NCI-H524 (cell line): ENCODE measurements around the gene FERMT1.

Experiments used
- DNase-seq, 2 experiments: peaks; one replicate each; lab custom pipeline; 2025; lab: John Stamatoyannopoulos, UW

The FERMT1 gene, protein sequence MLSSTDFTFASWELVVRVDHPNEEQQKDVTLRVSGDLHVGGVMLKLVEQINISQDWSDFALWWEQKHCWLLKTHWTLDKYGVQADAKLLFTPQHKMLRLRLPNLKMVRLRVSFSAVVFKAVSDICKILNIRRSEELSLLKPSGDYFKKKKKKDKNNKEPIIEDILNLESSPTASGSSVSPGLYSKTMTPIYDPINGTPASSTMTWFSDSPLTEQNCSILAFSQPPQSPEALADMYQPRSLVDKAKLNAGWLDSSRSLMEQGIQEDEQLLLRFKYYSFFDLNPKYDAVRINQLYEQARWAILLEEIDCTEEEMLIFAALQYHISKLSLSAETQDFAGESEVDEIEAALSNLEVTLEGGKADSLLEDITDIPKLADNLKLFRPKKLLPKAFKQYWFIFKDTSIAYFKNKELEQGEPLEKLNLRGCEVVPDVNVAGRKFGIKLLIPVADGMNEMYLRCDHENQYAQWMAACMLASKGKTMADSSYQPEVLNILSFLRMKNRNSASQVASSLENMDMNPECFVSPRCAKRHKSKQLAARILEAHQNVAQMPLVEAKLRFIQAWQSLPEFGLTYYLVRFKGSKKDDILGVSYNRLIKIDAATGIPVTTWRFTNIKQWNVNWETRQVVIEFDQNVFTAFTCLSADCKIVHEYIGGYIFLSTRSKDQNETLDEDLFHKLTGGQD

DNA sequence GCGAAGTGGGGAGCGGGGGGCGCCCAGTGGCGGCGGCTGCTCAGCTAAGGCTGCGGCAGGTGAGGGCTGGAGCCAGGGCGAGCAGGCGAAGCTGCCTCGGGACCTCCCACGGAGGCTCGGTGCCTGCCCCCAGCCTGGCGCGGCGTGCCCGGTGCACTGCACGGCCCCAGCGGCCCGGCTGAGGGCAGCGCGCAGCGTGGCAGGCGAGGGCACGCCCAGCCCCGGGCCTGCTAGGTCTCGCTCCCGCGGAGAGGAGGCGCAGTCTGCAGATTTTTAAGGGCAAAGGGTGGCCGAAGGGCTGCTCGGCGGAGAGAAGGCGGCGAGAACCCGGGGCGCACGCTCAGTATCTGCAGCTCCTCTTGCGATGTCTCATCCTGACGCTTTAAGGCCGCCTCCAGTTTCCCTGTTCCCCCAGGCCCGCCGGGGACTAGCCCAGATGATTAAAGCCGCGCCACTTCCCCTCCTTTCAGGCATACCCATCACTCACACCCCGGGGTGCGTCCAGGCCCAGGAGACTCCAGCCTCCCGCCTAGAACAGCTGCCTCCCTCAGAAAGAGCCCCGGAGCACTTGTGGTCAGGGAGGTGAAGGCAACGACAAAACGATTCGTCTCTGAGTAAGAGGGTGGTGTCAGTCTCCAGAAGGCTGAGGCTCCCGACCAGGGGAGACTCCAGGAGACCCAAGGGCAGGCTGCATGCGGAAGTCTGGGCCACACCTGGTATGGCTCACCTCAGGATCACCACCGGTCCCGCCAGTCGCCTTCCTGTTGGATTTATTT lies at the start of gene FERMT1:
Gene FERMT1 (minus strand): TSS at position 158 of the 776 bp plus-strand sequence. CDS start 3,476 bp downstream, outside the sequence.
- DNase-seq = peak; percentile 63 to 85

DNA sequence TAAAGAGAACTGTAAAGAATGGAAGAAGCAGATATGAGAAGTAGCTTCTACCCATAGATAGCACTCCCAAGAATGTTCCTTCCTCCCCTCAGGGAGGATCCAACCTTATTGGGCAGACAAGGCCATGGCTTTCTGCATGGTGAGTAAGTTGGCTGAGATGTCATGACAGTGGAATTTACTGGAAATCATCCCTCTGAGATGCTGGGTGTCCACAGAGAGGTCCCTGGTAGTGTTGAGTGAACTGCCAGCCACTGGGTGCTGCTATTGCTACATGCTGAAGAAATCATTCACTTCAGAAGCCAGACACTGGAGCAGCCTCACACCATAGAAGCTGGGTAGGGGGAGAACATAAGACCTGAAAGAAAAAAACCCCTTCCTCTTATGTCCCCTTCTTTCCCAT lies 46.4 kb upstream of the FERMT1 start:
- peak in 1 of 2 experiments; percentile 38 for DNase-seq

DNA sequence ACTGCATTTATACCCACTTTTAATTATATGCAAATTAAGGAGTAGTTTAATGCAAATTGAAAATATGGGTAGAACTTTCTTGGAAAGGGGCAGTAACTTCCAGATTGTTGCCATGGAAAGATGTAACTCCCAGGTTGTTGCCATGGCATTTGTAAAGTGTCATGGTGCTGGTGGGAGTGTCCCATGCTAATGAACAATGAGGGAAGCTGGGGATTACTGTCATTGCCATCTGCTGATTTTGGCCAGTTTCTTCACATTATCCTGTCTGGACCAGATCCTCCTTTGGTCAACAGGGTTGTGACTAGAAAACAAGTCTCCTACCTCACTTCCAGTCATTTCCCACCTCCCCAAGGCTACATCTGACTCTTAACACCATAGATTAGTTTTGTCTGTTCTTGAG lies 45.4 kb upstream of the FERMT1 start:
- DNase-seq = peak; percentile 24 to 55

DNA sequence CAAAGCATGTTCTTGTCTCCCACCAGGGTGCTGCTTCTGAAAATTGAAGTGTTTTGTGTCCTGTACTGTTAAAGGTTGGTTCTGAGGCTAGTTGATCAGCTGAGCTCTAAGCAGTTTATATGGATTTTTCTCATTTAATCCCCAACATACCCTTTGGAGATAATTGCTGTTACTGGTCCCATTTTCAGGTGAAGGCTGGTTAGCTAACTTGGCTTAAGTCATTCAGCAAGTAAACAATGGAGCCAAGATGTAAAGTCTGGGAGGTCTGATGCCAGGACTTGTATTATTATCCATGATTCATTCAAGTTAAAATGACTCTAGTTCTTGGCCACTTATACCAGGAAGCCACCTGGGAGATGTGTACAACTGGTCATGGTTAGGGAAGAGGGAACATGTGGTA lies 42.5 kb upstream of the FERMT1 start:
- DNase-seq = no peak

DNA sequence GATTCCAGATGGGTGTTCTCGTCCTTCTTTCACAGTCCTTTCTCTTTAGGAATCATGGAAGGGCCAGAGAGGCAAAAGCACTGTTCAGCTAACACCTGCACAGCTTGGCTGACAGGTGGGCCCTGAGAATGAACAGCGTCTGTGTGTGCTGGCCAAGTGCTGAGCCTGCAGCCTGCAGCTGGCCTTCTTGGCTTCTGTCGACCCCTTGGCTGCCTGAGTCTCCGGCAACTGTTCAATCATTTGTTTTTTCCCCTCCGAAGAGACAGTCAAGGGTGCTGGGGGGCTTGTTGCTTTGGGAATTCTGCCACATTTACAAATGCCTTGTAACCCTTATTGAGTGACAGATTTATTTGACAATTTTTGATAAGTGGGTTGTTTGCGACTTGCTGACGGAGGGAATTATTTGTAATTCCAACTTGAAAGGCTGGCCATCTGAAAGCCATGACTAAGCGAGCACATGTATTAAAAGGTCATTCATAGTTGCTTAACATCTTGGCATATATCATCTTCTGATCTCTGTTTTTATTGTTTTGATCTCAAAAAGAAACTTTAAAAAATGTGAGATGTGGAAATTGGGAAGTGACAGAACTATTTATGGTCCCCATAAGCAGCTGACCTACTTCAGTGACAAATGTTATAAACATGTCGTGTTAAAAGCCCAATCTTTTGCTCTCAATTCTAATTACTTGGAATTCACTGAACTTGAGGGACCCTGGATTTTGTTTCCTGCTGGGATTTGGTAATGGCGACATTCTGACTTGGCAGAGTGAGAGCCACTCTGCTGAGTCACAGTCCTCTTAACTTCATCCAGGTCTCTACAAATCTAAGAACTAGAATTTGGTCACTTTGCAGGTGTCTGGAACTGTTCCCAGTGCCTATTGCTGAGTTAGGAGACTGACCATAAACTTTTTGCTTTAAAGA lies 41.9 kb upstream of the FERMT1 start:
- DNase-seq = peak; percentile 64 to 88

DNA sequence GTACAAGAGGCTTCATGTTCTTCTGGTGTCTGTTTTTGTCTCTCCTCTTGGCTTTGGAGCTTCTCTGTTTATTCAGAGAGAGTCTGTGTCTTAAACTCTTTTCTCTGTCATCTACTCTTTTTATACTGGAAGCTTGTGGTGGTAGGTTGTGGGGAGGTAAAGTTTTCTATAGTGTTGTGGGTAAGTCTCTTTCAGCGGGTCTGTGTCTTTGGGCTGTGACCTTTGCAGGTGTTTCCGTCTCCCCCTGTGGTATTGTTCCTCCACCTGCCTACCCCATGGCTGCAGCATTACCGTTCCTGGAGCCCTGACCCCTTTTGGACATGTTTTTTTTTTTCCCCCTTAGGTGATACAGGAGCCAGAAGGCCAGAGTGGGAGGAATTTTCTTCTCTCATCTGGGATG lies 37.9 kb upstream of the FERMT1 start:
- no peak for DNase-seq

DNA sequence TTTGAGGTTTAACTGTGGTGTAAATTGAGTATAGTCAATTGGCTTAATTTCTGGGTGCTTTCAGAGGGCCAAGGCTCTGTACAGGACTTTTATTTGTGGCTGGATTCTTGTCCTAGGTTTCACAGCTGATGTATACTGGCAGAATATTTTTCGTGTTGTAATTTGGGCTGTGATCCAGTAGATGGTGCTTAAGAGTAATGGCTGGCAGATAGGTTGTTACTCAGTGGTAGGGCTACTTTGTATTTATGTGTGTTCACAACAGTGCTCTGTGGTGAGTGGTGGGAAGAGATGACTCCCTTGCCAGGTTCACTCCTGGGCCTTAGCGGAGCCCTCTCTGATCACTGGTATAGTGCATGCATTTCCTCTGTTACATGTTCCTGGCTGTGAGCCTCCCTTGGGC lies 34.5 kb upstream of the FERMT1 start:
- peak in 1 of 2 experiments; percentile 12 for DNase-seq

DNA sequence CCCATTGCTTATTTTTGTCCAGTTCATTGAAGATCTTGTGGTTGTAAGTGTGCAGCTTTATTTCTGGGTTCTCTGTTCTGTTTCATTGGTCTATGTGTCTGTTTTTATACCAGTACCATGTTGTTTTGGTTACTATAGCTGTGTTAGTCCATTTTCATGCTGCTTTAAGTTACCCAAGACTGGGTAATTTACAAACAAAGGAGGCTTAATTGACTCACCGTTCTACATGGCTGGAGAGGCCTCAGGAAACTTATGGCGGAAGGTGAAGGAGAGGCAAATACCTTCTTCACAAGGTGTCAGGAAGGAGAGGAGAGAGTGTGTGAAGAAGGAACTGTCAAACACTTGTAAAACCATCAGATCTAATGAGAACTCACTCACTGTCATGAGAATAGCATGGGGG lies 29.9 kb upstream of the FERMT1 start:
- DNase-seq = no peak

DNA sequence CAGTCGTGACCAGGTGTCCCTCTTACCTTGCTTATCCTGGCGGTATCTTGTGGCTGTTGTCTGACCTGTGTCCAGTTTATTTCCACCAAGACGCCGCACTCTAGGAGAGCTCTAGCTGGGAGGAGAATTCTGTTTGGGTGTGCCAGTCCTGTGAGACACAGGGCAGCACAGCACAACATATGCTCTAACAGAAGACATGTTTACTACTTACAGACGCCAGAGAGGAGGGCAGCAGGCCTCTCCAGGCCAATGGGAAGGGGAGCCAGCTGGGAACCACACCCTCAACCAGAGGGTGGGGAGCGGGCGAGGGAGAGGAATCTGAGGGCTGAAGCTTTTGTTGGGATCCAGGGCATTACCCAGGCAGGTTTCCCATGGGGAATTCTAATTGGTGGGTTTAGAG lies 25.2 kb upstream of the FERMT1 start:
- no peak for DNase-seq

DNA sequence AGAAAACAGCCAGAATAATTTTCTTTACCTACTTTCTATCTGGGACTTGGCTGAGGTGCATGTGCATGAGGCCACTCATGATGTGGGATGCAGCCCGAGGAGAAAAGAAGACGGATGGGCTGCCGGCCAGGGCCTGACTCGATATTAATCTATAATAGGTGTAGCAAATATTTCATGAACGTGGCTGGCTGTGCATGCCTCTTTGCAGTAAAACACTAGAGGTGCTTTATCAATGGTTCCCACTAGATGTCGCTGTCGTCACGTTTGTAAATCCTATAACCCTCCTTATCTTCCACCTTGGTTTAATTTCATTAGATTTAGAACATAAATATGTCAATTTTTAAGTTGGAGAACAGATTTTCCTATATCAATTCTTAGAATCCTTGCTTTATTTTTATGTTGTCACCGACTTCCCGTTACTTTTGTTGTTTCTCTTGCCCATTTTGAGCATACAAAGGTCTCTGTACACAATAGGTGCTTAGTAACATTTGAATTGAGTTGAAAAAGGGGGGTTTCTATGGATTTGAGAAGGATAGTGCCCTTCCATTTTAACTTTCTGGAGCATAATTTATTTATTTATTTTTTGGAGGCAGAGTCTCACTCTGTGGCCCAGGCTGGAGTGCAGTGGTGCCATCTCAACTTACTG lies 19.6 kb upstream of the FERMT1 start:
- DNase-seq = peak; percentile 43 to 74

DNA sequence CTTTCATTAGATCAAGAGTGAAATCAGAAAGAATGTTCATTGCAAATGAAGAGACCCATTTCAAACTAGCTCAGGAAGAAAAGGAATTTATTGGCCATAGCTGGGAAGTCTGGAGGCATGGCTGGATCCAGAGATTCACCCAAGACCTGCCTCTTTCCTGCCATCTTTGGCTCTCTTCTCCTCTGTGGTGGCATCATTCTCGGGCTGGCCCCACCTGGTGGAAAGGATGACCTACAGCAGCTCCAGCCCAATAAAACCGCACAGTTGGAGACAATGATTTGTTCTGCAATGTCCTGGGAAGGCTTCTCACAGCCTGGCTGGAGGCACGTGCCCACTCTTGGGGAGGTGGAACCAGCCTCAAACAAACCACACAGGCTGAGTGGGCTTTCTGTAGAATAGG lies 18.1 kb upstream of the FERMT1 start:
- DNase-seq = peak; percentile 25 to 50

DNA sequence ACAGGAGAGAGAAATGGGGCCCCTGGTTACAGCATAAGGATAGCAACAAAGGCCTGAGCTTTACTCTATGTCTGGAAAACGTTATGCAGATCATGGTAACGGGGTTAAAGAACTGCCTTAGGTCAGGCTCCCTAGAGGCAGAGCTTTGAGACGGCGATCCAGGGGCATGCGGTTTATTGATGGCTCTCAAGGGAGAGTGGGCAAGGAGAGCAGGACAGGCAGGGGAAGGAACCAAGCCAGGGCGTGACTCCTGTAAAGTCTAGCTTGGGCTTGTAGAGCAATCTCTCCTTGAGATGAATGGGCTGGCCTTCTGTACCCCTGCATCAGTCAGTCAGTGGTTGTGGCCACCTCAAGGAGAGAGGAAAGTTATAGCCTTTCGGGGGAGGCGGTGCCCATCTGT lies 12.5 kb upstream of the FERMT1 start:
- DNase-seq = no peak

DNA sequence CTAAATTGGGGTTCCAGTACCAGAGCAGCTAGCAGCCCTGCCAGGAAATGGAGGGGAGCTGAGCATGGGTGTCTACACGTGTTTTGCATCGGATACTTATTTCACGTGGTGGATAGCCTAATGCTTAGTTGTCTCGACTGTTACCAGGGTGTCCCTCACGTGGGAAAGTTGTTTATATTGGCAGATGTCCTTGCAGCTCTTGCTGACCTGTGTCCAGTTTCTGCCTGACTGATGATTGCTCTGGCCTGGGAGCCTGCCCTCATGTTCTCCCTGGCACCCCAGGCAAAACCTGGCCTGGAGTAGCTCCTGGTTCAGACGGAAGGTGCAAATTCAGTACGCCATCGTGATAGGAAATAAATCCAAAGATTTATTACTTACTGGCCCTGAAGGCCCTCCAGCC lies 11.8 kb upstream of the FERMT1 start:
- DNase-seq = no peak

DNA sequence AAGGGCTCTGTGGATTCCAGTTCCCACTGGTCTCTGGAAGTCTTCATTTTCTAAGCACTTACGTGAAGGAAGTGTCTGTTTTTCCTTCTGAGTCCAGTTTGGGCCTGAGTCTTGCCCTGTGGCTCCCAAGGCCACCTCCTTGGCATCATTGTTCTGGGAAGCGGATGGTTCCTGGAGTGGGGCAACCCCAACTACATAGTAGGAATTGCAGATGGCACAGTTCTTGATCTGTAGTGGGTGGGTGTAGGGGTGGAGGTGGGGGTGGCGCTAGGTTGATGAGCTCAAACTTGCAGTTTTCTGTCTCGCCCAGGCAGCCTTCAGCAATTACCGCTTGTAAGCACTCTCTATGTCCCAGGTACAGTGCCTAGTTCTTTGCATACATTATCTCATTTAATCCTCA lies 7.2 kb upstream of the FERMT1 start:
- DNase-seq = no peak

DNA sequence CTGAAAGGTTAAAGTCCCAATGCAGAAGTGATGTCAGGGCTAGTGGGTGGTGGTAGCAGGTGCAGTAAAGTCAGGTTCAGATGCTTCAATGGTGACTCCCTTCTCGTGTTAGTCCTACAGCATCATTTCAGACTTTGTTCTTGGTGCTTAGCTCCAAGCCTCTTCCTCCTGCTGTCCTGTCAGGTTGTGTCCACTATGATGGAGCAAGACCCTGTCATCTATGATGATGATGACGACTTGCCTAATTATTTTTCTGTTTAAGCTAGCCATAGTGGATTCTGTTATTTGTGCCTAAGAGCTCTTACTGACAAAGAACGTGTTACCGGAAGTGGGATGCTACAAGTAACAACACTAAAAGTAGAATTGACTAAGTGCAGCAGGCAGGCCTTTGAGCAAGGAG lies 5.0 kb upstream of the FERMT1 start:
- DNase-seq = no peak

DNA sequence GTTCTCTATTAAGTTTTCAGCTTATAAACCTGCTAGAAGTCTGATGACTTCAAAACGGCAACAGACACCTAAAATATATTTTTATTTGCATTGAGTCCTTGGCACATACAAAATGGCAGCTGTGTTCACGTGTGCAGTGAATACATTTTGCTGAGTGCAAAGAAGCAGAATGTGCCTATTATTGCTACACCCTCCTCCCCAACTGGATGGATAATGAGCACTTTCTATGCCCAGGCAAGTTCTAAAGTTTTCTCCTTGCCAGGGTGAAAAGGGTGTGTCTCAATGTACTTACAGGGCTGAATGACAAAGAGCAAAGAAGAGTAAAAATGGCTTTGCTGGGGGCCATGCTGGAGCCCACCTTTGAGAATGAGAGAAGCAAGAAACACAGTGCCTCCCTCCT lies 4.0 kb upstream of the FERMT1 start:
- DNase-seq = no peak

DNA sequence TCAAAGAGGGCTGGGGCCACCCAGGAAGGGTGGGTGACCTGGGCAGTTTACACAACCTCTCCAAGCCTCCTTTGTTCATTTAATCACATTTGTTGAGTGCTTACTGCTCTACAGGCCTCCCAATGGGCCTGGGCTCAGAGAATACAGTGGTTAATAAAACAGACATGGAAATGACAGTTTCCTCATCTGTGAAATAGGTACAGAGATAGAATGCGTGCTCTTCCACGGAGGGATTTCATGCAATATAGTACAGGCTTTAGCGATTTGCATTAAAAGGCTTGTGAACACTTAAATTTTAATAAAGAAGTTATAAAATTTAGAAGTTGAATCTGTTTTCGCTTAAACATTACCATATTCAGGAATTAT lies 802 bp upstream of the FERMT1 start:
- DNase-seq = no peak

DNA sequence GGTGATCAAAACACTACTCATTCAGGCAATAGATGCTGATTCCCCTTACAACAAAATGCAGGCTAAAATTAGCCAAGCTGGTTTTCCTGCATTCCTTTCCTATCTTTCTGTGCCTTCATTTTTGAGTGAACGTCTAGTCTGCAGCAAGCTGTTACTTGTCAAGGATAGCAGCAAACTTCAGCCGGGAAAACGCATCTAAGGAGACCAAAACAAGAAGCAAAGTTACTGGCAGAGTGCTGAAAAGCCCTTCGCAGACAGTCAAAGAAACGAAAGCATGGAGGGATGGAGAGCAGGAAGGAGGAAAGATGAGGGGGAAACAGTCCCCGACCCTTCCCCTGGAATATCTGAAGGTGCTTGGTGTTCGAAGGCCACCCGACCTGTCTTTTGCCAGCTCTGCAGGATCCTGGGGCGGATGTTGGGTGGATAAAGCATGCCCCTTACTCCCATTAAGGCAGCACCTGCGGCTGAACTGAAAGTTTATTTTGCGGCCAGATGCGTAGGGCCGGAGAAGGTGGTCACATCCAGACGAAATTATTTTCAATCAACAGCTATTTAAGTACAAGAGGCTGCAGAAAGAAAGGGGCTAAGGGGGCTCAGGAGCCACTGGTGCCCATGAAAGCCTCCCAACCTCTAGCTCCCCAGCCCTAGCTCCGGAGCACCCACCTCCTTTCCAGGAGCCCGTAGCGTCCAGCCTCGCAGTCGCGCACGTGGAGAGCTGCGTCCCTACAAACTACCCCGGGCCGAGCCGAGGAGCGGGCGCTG lies 538 bp downstream of the FERMT1 start:
- peak; percentile 44 to 57 for DNase-seq

DNA sequence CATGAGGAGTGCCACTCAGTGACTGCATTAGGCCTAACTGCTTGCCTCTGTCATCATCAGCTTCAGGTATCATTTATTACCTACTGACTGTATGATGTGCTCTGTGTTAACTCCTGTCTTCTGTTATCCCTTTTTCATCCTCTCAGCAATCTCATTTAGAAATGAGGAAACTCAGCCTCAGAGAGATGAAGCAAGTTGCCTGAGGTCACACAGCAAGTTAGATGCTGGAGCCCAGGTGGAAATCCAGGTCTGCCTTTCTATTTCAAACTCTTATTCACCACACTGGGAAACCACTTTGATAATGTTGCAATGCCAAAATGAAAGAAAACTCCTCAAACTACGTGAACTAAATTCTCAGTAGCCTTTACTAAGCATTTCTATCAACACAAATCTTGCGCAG lies 1.3 kb downstream of the FERMT1 start:
- DNase-seq = no peak

DNA sequence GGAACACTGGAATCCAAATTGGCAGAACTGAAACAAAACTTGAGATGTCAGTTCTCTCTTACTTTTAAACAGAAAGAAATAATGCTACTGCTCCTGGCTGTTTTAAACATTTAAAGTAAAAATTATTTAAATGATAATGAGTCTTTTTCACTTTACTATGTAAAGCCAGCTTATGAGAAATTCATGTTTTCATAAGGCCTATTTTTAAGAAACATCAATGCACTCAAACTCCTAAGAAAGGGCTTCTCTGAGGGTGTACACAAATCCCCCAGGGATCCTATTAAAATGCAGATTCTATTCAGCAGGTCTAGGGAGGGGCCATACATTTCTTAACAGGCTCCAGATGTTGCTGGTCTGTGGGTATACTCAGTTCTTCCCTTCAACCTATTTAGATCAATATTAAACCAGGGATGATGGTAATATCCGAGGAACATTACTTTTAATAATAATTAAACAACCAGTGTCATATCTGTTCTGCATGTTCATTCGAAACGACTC lies 2.3 kb downstream of the FERMT1 start:
- DNase-seq = peak; percentile 16 to 69
